DOHH2 (cell line): Measurements from ENCODE around the gene ENDOD1.

Experiments
- CTCF ChIP-seq: fragments of 200-600 bp; sonication (generic); IDR thresholded peaks from one replicate; pipeline ENCODE4 v1.5.1; 2014; ENCODE audit warnings: antibody characterized with exemption, mild to moderate bottlenecking, low read depth, low read length; ENCODE audit not compliant: poor library complexity, severe bottlenecking
- EZH2phosphoT487 ChIP-seq: fragments of 200-600 bp; sonication (generic); IDR thresholded peaks from 2 replicates; pipeline ENCODE4 v1.6.1; 2017; ENCODE audit warnings: borderline replicate concordance, mild to moderate bottlenecking, antibody characterized with exemption, low read length, moderate library complexity, mixed read lengths

- TF ChIP-seq CTCF (no peak), EZH2phosphoT487 (no peak)
Observed at GRCh38 chr11:95102733-95103132, 13.1 kb downstream of the ENDOD1 start.
